Cardiac fibroblast (primary cell): ENCODE data around the gene NUP155.
"Not testable (repeated sequence)": the region's sequence is repeated elsewhere in the genome, so short reads cannot be mapped to it uniquely, and the experiment has no call there.

ENCODE experiments used
- DNase-seq, 2 donors: peaks; one replicate each; pipeline versions ENCODE4 v3.0.0 to v3.0.0-alpha.2; 2010; ENCODE audit warnings: low read depth in 2 of 2
- H3K4me3 ChIP-seq, 2 donors: replicated peaks in 1 of 2; 1 replicate in 1 of 2; 2 replicates in 1 of 2; pipeline ENCODE4 v1.5.1; 2011; ENCODE audit warnings: low read depth in 2 of 2, low read length in 2 of 2, mild to moderate bottlenecking in 2 of 2, moderate library complexity in 1 of 2
- TF ChIP-seq, protein P1 (sequence below): IDR thresholded peaks from one replicate; pipeline ENCODE4 v1.5.1; 2011; ENCODE audit warnings: low read depth, mild to moderate bottlenecking, low read length, inconsistent platforms

NUP155 gene

DNA sequence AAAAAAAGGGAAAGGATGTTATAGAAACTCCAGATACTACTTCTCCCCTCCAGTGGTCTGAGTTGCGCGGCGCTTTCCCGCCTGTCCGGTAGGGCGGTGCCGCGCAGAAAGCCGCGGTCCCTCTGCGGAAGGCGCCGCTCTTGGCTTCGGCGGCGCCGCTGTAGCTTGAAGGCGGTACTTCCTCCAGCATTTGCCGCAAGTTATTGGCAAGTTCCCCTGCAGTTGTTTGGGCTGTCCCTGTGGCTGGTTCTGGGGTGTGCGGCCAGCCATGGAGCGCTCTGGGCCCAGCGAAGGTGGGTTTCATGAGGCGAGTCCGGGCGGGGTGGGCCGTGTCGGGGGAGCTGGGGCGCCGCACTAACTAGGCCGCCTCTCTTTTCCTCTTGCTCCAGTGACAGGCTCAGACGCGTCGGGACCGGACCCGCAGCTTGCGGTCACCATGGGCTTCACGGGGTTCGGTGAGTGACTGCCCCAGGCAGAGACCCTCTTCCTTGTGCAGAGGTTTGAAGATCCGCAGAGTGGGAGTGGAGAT, 8.3 kb upstream of the NUP155 start, which contains the start of gene WDR70:
Gene WDR70 (plus strand): TSS at position 219 of the 529 bp plus-strand sequence. CDS start 50 bp downstream, at position 269.
- H3K4me3 ChIP-seq = peak within 1 kb of the TSS; percentile 57 to 64
- DNase-seq = peak; percentile 91 to 95
- TF ChIP-seq, protein P1, sequence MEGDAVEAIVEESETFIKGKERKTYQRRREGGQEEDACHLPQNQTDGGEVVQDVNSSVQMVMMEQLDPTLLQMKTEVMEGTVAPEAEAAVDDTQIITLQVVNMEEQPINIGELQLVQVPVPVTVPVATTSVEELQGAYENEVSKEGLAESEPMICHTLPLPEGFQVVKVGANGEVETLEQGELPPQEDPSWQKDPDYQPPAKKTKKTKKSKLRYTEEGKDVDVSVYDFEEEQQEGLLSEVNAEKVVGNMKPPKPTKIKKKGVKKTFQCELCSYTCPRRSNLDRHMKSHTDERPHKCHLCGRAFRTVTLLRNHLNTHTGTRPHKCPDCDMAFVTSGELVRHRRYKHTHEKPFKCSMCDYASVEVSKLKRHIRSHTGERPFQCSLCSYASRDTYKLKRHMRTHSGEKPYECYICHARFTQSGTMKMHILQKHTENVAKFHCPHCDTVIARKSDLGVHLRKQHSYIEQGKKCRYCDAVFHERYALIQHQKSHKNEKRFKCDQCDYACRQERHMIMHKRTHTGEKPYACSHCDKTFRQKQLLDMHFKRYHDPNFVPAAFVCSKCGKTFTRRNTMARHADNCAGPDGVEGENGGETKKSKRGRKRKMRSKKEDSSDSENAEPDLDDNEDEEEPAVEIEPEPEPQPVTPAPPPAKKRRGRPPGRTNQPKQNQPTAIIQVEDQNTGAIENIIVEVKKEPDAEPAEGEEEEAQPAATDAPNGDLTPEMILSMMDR = peak; percentile 65

DNA sequence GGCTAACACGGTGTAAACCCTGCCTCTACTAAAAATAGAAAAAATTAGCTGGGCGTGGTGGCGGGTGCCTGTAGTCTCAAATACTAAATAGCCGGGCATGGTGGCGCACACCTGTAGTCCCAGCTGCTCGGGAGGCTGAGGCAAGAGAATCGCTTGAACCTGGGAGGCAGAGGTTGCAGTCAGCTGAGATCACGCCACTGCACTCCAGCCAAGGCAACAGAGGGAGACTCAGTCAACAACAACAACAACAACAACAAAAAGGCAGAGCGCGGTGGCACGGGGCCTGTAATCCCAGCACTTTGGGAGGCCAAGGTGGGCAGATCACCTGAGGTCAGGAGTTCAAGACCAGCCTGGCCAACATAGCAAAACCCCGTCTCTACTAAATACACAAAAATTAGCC, 7.2 kb upstream of the NUP155 start:
- not testable (repeated sequence) for DNase-seq, H3K4me3 ChIP-seq

- DNase-seq = no peak
- no peak overlapping the region for H3K4me3 ChIP-seq
- TF ChIP-seq, protein P1 = no peak
Measured at GRCh38 chr5:37375091-37375490, 4.2 kb upstream of the NUP155 start.

- peak; percentile 2 to 4 for DNase-seq
- H3K4me3 ChIP-seq = peak overlapping the region; percentile 74 to 78
- TF ChIP-seq, protein P1 = no peak
Measured at GRCh38 chr5:37370550-37370863, 399 bp downstream of the NUP155 start.

DNA sequence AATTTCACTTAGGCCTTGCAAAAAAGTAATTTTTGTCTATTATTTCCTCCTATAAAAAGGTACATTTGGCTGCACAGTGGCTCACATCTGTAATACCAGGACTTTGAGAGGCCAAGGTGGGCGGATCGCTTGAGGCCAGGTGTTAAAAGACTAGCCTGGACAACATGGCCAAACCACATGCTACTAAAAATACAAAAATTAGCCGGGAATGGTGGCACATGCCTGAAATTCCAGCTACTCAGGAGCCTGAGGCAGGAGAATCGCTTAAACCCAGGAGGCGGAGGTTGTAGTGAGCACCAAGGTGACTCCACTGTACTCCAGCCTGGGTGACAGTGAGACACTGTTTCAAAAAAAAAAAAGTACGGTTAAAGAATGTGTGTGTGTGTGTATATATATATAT, 15.7 kb downstream of the NUP155 start:
- TF ChIP-seq, protein P1 = no peak
- H3K4me3 ChIP-seq = no peak overlapping the region
- no peak for DNase-seq

GRCh38 chr5:37342741-37343140, 28.2 kb downstream of the NUP155 start:
- not testable (repeated sequence) for H3K4me3 ChIP-seq, DNase-seq

- not testable (repeated sequence) for DNase-seq, H3K4me3 ChIP-seq
Measured at GRCh38 chr5:37334754-37335153, 36.2 kb downstream of the NUP155 start.

GRCh38 chr5:37326536-37326935, 44.4 kb downstream of the NUP155 start:
- TF ChIP-seq, protein P1 = no peak
- DNase-seq = no peak

More at GRCh38 chr5:37326536-37326935, 44.4 kb downstream of the NUP155 start:
- H3K4me3 ChIP-seq = no peak overlapping the region
